ENCODE results near the gene CAPZA2.

Gene CAPZA2

DNA sequence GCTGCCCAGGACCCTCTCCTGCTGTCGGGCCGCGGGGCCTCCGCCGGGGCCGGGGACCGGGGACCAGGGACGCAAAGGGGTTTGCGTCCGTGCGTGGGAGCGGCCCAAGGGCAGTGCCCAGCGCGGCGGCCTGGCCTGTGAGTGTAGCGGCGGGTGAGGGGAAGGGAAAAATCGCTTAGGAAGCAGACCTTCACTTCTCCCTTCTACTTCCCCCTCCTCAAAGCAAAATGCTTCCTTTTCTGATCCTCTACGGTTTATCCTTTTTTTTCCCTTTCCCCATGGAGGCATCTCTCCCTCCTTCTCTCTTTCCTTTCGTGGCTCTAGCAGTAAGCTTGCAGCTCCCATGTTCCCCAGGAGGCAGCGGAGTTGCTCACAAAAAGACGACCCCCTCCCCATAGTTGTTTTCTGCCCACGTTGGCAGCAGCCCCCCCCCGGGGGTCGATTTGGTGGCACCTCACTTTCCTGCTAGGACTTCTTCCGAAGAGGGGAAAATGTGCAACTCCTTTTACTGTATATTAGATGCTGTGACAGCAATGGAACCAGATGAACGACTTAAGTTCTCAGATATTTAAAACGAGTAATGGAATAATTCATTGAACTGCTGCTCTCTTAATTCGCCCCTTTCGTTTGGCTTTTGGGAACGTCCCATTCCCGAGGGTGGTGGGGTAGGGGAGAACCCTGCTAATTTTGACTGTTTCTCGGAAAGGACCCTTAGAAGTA is 724 bp downstream of the CAPZA2 start:
- peak; percentile 65 for DNase-seq

DNA sequence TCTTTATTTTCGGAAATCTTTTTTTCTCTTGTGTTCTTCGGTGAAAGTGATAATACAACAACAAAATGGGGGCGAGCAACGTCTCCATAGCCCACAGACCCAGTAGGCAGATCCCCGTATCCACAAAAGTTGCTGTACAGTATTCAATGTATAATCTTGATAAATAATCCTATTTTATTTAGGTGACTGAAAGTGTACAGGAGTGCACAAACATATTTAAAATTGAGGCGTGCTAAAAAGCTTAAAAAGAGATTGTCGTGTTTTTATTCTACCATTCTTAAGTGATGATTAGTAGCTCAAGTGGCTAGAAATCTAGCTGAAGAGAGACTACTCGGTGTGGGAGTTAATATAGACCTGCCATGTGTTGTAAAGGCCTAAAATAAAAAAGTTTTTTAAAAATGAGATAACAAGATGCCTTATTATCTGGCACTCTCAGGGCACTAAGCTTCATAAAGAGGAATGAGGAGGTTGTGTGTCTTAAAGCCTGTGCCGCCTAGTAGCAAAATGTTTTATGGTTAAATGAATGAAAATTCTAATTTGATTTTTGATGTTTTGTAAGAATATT is 1.6 kb downstream of the CAPZA2 start:
- no peak for DNase-seq

DNA sequence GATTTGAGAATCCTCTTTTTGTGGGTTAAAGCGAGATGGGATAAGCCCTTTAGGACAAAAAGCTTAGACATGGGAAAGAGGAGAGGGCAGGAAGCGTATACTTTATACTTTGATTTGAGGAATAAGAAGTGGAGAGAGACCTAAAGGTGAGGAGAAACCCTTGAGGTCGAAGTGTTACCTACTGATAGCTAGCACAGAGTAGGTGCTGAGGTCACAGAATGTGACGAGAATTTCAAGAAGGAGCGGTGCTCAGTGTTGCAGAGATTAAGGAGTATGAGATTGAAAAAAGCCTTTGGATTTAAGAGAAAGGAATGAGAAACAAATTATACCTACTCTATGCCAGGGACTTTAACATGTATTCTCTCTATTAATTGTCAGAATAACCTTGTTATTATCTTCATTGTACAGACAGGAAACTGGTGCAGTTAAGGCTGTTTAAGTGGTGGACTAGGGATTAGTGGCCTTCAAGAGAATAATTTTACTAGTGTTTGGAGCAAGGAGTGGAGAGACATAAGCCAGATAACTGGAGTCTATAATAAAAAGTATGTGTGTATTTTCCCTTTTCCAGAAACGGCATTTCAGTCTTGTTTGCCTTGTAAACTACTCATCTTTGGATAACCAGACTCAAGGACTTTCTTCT is 8.8 kb downstream of the CAPZA2 start:
- no peak for DNase-seq

DNA sequence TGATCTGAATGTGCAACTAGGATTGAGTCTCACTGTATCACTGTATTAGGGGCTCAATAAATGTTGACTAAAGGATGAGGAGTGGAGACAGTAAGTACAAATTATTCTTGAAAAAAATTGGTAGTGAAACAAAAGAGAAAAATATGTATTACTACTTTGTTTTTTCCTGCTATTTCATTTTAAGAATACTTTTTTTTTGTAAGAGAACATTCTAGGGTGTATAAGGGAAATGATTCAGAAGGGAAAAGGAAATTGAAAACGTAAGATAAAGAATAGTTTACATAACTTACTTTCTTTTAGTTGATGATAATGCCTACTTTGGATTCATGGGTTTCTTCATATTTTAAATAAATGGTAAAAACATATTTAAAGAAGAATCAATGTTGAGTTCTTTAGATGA is 9.6 kb downstream of the CAPZA2 start:
- DNase-seq = no peak

DNA sequence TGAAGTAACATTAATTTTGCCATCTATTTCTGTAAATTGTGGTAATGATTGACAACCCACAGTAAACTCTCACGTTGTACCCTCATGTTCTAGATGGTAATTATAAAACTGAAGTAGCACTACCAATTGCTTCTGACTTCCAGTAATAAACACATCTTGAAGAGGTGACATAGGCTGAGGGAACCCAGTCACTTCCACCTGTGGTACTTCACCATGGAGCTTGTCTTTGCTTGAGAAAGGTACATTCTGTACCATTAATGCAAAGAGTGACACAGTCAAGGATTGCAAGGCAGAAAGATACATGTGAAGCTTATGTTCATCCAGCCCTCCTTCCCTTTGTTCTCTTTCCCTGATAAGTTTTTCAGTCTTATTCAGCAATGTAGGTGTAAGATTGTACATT is 11.2 kb downstream of the CAPZA2 start:
- no peak for DNase-seq

DNA sequence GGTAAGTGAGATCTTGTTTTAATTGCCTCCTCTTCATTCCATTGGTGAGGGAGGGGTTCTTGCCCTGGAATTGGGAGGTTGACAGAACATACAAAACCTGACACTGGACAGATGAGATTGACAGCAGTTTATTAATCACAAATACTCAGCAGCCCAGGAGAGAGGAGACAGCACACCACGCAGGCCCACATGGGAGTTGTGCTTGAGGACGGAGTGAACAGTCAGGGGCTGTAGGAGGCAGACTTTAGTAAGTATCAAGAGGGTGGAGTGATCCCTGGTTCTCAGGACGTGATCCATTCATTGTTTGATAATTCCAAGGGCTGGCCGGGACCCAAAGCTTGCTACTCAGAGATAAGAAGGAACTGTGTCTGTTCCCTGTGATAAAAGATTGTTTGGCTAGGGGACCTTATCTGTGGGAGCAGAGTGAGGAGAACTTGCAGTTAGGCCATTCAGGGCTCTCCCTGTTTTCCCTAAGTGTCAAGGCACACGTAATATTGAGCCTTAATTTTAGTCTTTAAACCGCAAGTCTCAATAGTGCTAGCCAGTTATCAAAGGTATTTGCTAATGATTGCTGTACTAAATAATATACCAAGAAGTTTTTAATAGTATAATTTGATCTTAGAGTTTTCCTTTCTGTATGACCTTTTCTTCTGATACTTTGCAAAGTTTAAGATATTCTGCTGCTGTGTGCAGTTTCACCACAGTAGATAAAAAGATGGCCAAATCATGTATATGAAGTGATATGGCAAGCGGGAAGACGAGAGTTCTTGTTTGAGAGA is 14.5 kb downstream of the CAPZA2 start:
- no peak for DNase-seq

DNA sequence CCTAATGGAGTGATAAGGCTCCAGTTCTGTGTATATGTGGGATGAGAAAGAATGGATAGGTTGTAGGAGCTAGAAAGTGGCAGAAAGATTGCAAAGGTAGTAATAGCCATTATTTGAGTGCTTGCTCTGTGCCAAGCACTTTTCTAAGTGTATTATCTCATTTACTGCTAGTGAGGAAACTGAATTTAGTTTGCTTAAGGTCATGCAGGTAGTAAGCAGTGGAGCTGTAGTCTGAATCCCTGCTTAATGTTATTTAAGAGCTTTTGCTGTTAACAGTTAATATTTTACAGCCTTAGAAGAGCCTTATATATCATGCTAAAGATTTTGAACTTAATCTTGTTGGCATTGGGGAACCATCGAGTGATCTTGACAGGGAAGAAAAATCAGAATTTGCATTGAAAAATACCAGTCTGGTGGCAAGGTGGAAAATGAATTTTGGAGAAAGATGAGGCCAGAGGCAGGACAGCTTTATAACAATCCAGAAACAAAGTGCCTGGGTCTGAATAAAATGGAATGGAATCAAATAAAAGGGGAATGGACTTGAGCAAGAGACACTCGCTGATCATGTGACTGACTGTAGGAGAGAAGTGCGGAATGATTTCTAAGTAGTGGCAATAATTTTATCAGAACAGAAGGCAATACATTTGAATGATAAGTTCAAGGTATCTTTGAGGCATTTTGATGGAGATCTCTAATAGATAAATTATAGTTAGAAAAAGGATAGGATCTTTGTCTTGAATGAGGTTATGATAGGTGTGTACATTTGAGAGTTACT is 15.2 kb downstream of the CAPZA2 start:
- DNase-seq = no peak

DNA sequence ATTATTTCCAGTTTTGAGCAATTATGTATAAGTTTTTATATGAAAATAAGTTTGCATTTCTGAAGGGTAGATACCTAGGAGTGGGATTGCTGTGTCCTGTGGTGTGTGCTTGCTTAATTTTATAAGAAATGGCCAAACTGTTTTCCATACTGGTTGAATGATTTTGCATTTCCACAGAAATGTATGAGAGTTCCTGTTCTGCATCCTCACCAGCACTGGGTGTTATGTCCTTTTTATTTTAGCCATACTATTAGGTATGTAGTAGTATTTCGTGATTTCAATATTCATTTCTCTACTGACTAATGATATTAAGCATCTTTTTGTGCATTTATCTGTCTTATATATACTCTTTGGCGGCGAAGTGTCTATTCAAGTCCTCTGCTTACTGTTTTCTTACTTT is 22.3 kb downstream of the CAPZA2 start:
- DNase-seq = no peak

DNA sequence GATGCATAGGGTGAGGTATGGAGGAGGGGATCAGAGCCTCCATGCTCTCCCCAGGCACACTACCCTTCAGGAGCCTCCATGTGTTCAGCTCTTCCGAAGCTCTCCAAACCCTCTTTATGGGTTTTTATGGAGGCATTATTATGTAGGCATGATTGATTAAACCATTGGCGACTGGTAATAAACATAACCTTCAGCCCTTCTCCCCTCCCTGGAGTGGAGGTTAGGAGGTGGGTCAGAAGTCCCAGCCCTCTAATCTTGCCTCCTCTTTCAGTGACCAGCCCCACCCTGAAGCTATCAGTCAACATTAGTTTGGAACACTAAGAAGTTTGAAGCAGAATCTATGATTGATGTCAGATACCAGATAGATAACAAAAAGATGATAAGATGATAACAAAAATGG is 23.3 kb downstream of the CAPZA2 start:
- no peak for DNase-seq

DNA sequence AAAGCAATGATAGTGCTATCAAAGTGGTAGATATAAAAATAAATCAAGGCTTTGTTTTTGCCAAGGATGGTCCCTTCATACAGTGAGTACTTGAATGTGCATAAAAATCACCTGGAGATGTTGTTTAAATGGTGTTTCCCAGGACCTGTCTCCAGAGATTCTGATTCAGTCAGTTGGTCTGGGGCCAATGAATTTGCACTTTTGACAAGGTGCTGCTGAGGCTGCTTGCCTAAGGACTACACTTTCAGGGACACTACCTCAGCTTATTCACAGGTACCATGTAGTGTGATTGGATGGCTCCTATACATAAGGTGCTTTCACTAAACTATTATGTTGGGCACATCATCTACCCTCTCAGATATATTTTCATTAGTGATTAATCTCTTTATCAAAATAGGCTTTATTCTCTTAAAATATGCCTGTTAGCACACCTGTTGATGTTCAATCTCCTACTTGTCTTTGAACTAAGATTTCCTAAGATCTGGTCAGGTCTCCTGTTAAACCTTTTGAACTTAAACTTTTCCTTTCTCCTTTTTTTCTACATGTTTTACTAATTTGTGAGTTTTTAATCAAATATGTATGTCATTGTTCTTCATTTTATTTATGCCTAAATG is 24.3 kb downstream of the CAPZA2 start:
- no peak for DNase-seq

DNA sequence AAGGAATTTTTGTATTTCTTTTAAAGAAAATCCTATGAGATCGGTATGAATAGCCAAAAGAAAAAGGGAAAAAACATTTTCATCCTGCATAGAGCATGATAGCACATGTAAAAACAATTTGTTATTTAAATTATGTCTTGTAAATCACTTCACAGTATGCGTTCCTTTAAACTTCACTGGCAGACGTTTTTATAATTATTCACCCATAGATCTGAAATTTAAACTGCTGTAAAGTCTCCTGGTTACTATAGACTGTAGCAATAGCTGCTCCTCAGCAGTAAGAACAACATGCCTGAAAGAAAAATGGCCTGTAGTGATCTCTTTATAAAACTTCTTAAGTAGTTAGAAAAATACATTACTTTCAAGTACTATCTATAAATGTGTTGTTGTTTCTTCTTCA is 26.5 kb downstream of the CAPZA2 start:
- no peak for DNase-seq

DNA sequence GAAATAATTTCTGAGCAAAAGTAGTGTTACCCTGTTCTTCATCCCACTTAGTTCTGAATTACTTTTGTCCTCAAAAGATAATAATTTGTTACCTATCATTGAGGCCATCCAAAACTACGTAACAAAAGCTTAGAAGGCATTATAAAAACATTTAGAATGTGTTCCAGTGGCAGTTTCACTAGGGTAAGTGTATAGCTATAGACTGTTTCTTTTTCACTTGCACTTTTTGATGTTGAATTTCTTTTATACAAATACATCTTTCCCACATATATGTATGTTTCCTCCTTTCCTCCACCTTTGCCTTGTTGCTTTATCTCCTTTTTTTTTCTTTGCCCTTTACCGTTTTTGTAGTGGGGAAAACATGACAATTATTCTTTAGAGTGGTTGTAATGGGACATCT is 33.5 kb downstream of the CAPZA2 start:
- no peak for DNase-seq

DNA sequence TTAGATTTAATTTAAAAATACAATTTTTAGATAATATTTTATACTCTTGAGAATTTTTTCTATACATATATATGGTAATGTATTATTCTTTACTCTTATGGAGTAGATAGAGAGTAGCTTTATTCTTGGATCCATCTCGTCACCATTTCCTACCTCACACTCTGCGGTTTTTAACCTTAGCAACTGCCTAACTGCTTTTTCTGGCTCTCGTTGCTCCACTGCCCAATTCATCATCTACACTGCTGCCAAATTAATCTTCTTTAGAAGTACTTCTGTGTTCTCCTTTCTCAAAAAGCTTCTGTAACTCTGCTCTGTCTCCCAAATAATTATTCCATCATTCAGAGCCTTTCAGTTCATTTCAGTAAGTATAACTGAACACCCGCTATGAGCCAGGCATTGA is 35.3 kb downstream of the CAPZA2 start:
- DNase-seq = no peak

DNA sequence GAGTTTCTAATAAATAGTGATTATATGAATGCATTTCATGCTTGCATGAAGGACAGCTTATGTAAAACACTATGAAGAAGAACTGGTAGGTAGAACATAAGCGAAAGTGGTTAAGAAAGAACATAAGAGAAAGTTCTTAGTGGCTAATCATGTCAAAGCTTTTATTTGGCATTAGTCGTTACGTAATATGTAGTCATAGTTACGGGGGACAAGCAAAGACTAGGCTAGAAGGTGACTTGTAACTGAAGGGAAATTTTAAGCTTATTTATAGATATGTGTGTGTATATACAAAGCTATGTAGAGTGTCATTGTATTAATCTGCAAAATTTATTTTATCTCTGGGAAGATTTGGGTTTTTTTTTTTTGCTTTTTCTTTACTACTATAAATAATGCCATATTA is 36.9 kb downstream of the CAPZA2 start:
- no peak for DNase-seq

DNA sequence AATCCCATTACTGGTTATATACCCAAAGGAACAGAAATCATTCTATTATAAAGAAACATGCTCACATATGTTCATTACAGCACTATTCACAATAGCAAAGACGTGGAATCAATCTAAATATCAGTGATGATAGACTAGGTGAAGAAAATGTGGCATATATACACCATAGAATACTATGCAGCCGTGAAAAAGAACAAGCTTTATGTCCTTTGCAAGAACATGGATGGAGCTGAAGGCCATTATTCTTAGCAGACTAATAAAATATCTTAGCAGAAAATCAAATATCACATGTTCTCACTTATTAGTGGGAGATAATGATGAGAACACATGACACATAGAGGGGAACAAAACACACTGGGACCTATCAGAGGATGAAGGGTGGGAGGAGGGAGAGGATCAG is 38.8 kb downstream of the CAPZA2 start:
- no peak for DNase-seq

DNA sequence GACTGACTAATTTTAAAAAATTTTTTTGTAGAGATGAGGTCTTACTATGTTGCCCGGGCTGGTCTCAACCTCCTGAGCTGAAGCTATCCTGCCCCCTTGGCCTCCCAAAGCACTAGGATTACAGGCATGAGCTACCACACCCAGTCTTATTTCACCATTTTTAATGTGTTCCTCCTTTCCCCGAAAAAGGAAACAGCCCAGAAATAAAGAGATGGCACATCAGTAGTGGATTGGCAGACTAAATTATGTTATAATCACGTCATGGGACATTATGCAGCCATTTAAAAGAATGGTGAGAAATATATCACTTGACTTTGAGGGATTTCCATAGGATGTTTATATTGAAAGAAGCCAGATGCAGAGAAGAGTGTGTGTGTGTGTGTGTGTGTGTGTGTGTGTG is 40.5 kb downstream of the CAPZA2 start:
- DNase-seq = no peak

DNA sequence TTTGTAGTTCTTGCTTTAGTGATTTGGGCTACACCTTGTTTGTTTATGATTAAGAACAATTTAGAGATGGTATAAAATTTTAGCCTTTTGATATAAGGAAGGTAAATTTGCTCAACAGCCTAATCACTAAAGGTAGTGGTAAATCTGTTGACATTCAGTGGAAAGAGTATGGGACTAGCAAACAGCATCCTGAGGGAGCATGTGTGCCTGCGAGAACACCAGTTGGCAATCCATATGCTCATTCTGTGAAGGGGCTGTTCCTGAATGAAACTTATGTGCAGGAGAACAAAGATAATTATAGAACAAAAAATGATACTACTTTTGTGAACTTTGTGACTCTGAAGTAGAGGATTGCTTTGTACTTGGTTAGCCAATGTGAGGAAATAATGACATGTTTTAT is 44.0 kb downstream of the CAPZA2 start:
- DNase-seq = no peak

DNA sequence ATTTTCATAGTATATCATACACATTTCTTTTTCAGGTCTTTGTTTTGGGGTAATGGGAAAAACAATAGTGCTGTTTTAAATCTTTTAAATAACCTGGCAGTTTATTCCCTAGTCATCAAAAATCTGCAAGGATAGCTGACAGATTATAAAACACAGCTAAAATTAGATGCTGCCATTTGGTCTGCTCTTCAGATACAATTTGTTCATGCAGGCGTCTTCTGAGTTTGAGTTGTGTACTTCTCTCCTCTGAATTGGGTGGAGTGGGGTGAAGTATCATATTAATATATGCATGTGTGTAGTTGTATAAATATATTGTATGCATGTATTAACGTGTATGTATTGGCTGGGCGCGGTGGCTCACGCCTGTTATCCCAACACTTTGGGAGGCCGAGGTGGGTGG is 48.0 kb downstream of the CAPZA2 start:
- no peak for DNase-seq

DNA sequence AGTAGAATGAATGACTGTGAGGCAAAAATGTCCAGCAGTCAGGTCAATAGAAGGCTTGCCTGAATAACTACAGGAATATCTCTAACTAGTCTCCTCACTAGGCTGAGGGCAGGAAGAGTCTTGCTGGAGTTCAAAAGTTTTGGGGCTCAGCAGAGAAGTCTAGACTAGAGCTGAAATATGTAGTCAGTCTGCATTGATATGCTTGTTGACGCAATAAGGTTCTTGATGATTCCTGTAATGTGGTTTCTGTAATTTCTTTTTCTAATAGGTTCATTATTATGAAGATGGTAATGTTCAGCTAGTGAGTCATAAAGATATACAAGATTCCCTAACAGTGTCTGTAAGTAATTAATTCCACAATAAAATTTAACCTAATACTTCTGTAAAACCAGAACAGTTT is 49.4 kb downstream of the CAPZA2 start:
- no peak for DNase-seq

DNA sequence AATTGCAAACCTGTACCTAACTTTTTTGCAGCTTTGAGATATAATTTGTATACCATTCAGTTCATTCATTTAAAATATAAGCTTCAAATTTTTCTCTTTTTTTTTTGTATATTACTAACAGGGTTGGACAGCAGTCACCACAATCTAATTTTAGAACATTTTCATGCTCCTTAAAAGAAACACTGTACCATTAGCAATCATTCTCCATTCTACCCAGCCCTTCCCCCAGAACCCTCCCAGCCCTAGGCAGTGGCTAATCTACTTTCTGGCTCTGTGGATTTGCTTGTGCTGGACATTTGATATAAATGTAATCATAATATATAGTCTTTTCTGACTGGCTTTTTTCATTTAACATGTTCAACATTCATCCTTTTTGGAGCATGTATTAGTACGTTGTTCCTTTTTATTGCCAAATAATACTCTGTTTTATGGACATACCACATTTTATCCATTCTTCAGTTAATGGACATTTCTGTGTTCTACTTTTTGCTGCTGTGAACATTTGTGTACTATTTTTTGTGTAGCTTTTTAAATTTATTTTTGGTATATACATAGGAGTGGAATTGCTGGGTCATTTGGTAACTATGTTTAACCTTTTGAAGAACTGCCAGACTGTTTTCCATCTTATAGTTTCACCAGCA is 50.0 kb downstream of the CAPZA2 start:
- DNase-seq = no peak

DNA sequence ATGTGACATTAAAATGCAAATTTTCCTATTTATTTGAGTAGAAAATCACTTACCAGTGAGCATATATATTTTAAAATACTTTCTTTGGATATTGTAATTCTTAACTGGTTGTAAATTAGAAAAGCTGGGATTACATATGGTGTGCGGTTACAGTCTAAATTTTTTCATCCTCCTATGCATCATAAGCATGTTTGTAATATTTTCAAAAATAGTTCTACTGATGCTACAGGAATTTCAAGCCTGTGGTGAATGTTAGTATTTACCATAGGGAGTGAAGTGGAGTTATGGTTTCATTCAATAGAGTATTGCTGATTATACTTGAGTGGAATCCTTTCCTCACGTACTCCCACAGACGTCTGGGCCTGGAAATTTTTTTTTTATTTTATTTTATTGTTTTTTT is 56.3 kb downstream of the CAPZA2 start:
- DNase-seq = no peak

DNA sequence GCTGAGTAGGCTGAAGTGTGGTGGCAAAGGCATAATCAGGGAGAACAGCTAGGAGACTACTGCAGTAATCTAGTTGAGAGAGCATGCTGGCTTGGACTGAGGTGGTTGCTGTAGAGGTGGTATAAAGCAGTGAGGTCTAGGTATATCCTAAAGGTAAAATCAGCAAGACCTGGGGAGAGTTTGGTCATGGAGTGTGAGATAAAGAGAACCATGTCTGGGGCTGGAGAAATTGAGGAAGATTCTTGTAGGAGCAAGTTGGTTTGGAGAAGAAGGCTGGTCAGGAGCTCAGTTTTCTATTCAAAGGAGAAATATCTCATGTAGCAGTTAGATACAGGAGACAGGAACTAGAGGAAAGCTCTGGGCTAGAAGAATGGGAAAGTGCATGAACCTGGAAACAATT is 58.0 kb downstream of the CAPZA2 start:
- no peak for DNase-seq

Data from NCI-H1092 treated with DMSO at 0.1 percent for 48 hours (cell line).